Measurements from ENCODE around the gene CPZ. TPM values are rescaled to one million over a fixed set of nuclear protein-coding genes. Genes with fewer than 3 reads are reported as not detected.

The CPZ gene
- total RNA-seq, 1 donor from 2014 or later = not detected

DNA sequence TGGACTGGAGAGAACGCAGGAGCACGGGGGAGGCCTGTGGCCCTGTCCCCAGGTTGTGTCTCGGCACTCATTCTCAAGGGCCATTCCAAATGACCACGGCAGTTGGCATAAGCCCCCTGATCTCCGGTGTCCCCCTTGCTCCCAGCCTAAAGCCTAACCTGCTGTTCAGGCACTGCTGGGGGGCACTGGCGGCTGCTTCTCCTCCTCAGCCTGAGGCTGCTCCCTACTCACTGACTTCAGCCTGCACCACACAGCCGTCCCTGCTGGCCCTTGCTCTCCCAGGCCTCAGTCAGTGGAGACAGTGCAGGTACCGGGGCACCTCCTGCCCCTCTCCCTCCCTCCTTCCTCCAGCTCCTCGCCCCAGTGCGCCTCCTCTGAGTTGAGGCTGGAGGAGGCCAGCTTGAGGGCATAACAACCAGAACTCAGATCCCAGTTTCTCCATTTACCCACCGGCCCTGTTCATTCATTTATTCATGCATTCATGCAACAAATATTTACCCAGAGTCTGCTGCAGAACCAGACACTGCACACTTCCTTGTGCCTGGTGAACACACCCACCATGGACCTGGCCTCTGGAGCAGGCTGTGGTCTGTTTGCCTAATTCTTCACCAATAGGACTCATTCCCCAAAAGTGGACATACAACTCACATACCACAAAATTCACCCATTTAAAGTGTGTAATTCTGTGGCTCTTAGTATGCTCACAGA is 65.0 kb downstream of the CPZ start:
- Mint-ChIP-seq H3K27ac (peak overlapping the region; percentile 42), H3K27me3 (ENCODE audit: insufficient read depth, low read depth) (peaks cover 2% of the 10 kb centered on the region)
- TF ChIP-seq, protein P1, sequence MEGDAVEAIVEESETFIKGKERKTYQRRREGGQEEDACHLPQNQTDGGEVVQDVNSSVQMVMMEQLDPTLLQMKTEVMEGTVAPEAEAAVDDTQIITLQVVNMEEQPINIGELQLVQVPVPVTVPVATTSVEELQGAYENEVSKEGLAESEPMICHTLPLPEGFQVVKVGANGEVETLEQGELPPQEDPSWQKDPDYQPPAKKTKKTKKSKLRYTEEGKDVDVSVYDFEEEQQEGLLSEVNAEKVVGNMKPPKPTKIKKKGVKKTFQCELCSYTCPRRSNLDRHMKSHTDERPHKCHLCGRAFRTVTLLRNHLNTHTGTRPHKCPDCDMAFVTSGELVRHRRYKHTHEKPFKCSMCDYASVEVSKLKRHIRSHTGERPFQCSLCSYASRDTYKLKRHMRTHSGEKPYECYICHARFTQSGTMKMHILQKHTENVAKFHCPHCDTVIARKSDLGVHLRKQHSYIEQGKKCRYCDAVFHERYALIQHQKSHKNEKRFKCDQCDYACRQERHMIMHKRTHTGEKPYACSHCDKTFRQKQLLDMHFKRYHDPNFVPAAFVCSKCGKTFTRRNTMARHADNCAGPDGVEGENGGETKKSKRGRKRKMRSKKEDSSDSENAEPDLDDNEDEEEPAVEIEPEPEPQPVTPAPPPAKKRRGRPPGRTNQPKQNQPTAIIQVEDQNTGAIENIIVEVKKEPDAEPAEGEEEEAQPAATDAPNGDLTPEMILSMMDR (IDR thresholded peaks at IDR 0.05) = no peak
- TF ChIP-seq EZH2phosphoT487 (IDR thresholded peaks at IDR 0.05) (no peak), EZH2 (IDR thresholded peaks at IDR 0.05) (no peak)

GRCh38 chr4:8662776-8663175 is 70.2 kb downstream of the CPZ start:
- Mint-ChIP-seq H3K27me3 (ENCODE audit: insufficient read depth, low read depth) (peaks cover 7% of the 10 kb centered on the region), H3K4me1 (no peaks in the 10 kb centered on the region), H3K4me3 (no peak overlapping the region), H3K27ac (no peak overlapping the region), H3K36me3 (no peaks in the 10 kb centered on the region), H3K9me3 (peaks cover 3% of the 10 kb centered on the region)
- DNase-seq (ENCODE audit: low spot score) = no peak
- no peaks in the 10 kb centered on the region for H3K9me3 ChIP-seq (ENCODE audit: low read depth)
- H3K79me2 ChIP-seq (ENCODE audit: low read depth) = no peaks in the 10 kb centered on the region
- TF ChIP-seq EZH2 (IDR thresholded peaks at IDR 0.05) (no peak), EZH2phosphoT487 (IDR thresholded peaks at IDR 0.05) (no peak)
- TF ChIP-seq, protein P1 (IDR thresholded peaks at IDR 0.05) = no peak
- peaks cover 23% of the 10 kb centered on the region for H3K27me3 ChIP-seq
- H2AFZ ChIP-seq (replicated peaks) = no peak overlapping the region
- H3F3A ChIP-seq (ENCODE audit: low read depth) = no peaks in the 10 kb centered on the region
- H3K36me3 ChIP-seq = no peaks in the 10 kb centered on the region
- no peaks in the 10 kb centered on the region for H4K20me1 ChIP-seq (ENCODE audit: low read depth)
- no peak overlapping the region for H3K4me3 ChIP-seq
- no peak overlapping the region for H3K27ac ChIP-seq
- H3K4me2 ChIP-seq = no peak overlapping the region
- no peaks in the 10 kb centered on the region for H3K4me1 ChIP-seq
- H3K9ac ChIP-seq = no peak overlapping the region

More for the DNA sequence above, 65.0 kb downstream of the CPZ start:
- no peaks in the 10 kb centered on the region for H3K27me3 ChIP-seq
- no peak overlapping the region for H3K4me3 Mint-ChIP-seq
- H3K27ac ChIP-seq = no peak overlapping the region
- no peaks in the 10 kb centered on the region for H3K36me3 Mint-ChIP-seq
- H3K4me3 ChIP-seq = no peak overlapping the region
- H3K79me2 ChIP-seq (ENCODE audit: low read depth) = no peaks in the 10 kb centered on the region
- no peaks in the 10 kb centered on the region for H3K4me1 ChIP-seq
- no peaks in the 10 kb centered on the region for H3K4me1 Mint-ChIP-seq
- no peak for DNase-seq (ENCODE audit: low spot score)
- peaks cover 2% of the 10 kb centered on the region for H3K9me3 Mint-ChIP-seq
- H3K9me3 ChIP-seq (ENCODE audit: low read depth) = no peaks in the 10 kb centered on the region
- H3K36me3 ChIP-seq = no peaks in the 10 kb centered on the region
- H3F3A ChIP-seq (ENCODE audit: low read depth) = no peaks in the 10 kb centered on the region
- H3K9ac ChIP-seq = no peak overlapping the region
- no peak overlapping the region for H3K4me2 ChIP-seq
- H4K20me1 ChIP-seq (ENCODE audit: low read depth) = no peaks in the 10 kb centered on the region
- H2AFZ ChIP-seq (replicated peaks) = no peak overlapping the region

GRCh38 chr4:8664031-8664805 is 71.7 kb downstream of the CPZ start:
- TF ChIP-seq EZH2phosphoT487 (IDR thresholded peaks at IDR 0.05) = no peak
- TF ChIP-seq, protein P1 (IDR thresholded peaks at IDR 0.05) = no peak
- TF ChIP-seq EZH2 (IDR thresholded peaks at IDR 0.05) = no peak
- peaks cover 7% of the 10 kb centered on the region for H3K27me3 Mint-ChIP-seq (ENCODE audit: insufficient read depth, low read depth)

More at GRCh38 chr4:8664031-8664805, 71.7 kb downstream of the CPZ start:
- peaks cover 38% of the 10 kb centered on the region for H3K27me3 ChIP-seq
- H4K20me1 ChIP-seq (ENCODE audit: low read depth) = no peaks in the 10 kb centered on the region
- H3K36me3 ChIP-seq = no peaks in the 10 kb centered on the region
- H3K79me2 ChIP-seq (ENCODE audit: low read depth) = no peaks in the 10 kb centered on the region
- no peak for DNase-seq (ENCODE audit: low spot score)
- H3K4me1 ChIP-seq = no peaks in the 10 kb centered on the region
- H3F3A ChIP-seq (ENCODE audit: low read depth) = no peaks in the 10 kb centered on the region
- no peak overlapping the region for H3K27ac ChIP-seq
- no peak overlapping the region for H3K4me3 Mint-ChIP-seq
- H3K9me3 Mint-ChIP-seq = peaks cover 3% of the 10 kb centered on the region
- no peak overlapping the region for H3K9ac ChIP-seq
- H3K4me3 ChIP-seq = no peak overlapping the region
- H3K9me3 ChIP-seq (ENCODE audit: low read depth) = no peaks in the 10 kb centered on the region
- H2AFZ ChIP-seq (replicated peaks) = peak overlapping the region; percentile 34
- H3K27ac Mint-ChIP-seq = no peak overlapping the region
- H3K4me1 Mint-ChIP-seq = no peaks in the 10 kb centered on the region
- H3K4me2 ChIP-seq = no peak overlapping the region
- no peaks in the 10 kb centered on the region for H3K36me3 Mint-ChIP-seq
